Thymus (tissue), 11 donors: ENCODE measurements around the gene CCDC92B. TPM values are rescaled to one million over a fixed set of nuclear protein-coding genes. Genes with fewer than 3 reads are reported as not detected.
"Not testable (repeated sequence)": the region's sequence is repeated elsewhere in the genome, so short reads cannot be mapped to it uniquely, and the experiment has no call there.

ENCODE experiments used
- DNase-seq, 9 donors: peaks; one replicate each; pipeline ENCODE4 v3.0.0-alpha.2; 2013; ENCODE audit warnings: low spot score in 9 of 9, low read depth in 6 of 9, missing footprints in 1 of 9
- H3K27ac ChIP-seq, 2 donors: one replicate each; pipeline ENCODE4 v1.5.1; 2013; ENCODE audit warnings: control low read depth in 1 of 2, low read depth in 1 of 2, low read length in 1 of 2, mild to moderate bottlenecking in 1 of 2, moderate library complexity in 1 of 2
- H3K27me3 ChIP-seq, 2 donors: one replicate each; pipeline ENCODE4 v1.5.1; 2013; ENCODE audit warnings: low read length in 1 of 2; ENCODE audit not compliant: control insufficient read depth in 2 of 2, insufficient read depth in 1 of 2
- H3K36me3 ChIP-seq, 2 donors: one replicate each; pipeline ENCODE4 v1.5.1; 2013; ENCODE audit warnings: low read length in 1 of 2, mild to moderate bottlenecking in 1 of 2, moderate library complexity in 1 of 2; ENCODE audit not compliant: control insufficient read depth in 2 of 2, insufficient read depth in 2 of 2
- H3K4me1 ChIP-seq, 2 donors: one replicate each; pipeline ENCODE4 v1.5.1; 2013; ENCODE audit warnings: low read length in 2 of 2; ENCODE audit not compliant: control insufficient read depth in 2 of 2, insufficient read depth in 2 of 2
- H3K4me3 ChIP-seq, 2 donors: one replicate each; pipeline ENCODE4 v1.5.1; 2013; ENCODE audit warnings: low read length in 2 of 2, control low read depth in 1 of 2, mild to moderate bottlenecking in 1 of 2
- H3K9me3 ChIP-seq, 2 donors: one replicate each; pipeline ENCODE4 v1.5.1; 2013; ENCODE audit warnings: low read length in 1 of 2, mild to moderate bottlenecking in 1 of 2; ENCODE audit not compliant: control insufficient read depth in 2 of 2, insufficient read depth in 1 of 2
- WGBS: extraction: QIAGEN DNeasy Blood & Tissue Kit; methylation state at CpG from one replicate; pipeline ENCODE4 v1.1.7; 2013; 5-methylcytosine and 5-hydroxymethylcytosine counted together
- polyA plus RNA-seq: library from polyadenylated mRNA; stranded (reverse); fragments of 200-250 nt; gene quantifications from one replicate; pipeline ENCODE4 v1.2.3, GENCODE V29; 2013
- total RNA-seq: library from RNA; stranded (reverse); fragments of 120-200 nt; gene quantifications from one replicate; pipeline ENCODE4 v1.2.4, GENCODE V29; 2013
- donor health status: healthy.

The CCDC92B gene
- total and polyA plus RNA-seq, 2 donors = 0.11 TPM; not detected in 1

DNA sequence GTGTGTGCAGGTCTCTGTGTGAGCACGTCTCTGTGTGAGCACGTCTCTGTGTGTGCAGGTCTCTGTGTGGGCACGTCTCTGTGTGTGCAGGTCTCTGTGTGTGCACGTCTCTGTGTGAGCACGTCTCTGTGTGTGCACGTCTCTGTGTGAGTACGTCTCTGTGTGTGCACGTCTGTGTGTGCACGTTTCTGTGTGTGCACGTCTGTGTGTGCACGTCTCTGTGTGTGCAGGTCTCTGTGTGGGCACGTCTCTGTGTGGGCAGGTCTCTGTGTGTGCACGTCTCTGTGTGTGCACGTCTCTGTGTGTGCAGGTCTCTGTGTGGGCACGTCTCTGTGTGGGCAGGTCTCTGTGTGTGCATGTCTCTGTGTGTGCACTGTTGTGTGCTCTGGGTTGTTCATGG is 32.1 kb upstream of the CCDC92B start:
- 95% methylated on average over 15 of the region's 15 CpGs for WGBS
- not testable (repeated sequence) for H3K4me3 ChIP-seq, DNase-seq, H3K27ac ChIP-seq, H3K9me3 ChIP-seq, H3K36me3 ChIP-seq
- Histone ChIP-seq H3K4me1 (peaks cover 8 to 21% of the 10 kb centered on the region in 2 donors), H3K27me3 (peaks cover 0 to 25% of the 10 kb centered on the region in 2 donors)

DNA sequence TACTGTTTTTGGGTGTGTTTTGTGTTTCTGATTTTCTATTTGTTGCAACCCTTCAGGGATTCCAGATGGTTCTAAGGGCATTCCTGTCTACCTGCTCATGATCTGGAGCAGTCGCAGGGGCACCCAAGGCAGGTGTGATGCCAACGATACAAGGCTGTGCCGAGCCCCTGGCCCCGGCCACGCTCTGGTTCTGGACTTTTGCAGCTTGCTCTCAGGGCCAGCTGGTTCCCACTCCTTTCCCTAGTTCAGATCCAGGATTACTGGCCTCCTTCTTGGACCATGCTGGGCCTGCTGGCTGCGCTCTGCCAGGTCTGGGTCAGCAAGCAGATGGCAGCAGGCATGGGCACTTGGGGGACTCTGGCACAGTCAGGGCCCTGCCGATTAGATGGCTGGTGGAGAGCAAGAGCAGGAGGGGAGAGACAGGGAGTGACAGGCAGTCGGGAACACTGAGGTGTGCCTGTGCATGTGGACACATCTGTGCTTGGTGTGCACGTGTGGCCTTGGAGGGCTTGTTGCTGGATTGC is 31.5 kb upstream of the CCDC92B start:
- Histone ChIP-seq H3K4me3 (no peak overlapping the region), H3K27ac (no peak overlapping the region), H3K27me3 (peaks cover 2 to 29% of the 10 kb centered on the region in 2 donors), H3K9me3 (no peaks in the 10 kb centered on the region), H3K36me3 (no peaks in the 10 kb centered on the region), H3K4me1 (peaks cover 8 to 18% of the 10 kb centered on the region in 2 donors)
- no peak for DNase-seq
- WGBS = 95% methylated on average over 9 of the region's 9 CpGs

DNA sequence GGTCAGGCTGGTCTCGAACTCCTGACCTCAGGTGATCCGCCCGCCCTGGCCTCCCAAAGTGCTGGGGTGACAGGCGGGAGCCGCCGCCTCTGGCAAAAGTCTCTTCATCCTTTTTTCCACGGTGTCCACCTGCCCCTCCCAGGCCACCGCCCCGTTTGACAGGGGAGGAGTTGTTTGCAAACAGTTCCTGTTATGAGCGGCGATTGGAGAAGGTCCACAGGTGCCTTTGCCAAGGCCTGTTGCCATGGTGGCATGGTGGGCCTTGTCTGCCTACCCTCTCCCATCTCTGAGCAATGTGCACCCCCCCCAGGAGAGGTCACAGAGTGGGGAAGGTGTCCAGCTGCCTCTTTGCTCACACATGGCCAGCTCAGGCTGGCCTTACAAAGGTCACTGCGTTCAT is 30.8 kb upstream of the CCDC92B start:
- Histone ChIP-seq H3K4me3 (no peak overlapping the region), H3K4me1 (peaks cover 8 to 13% of the 10 kb centered on the region in 2 donors), H3K36me3 (no peaks in the 10 kb centered on the region), H3K9me3 (no peaks in the 10 kb centered on the region), H3K27me3 (peaks cover 6 to 36% of the 10 kb centered on the region in 2 donors), H3K27ac (no peak overlapping the region)
- WGBS = 94% methylated on average over 12 of the region's 12 CpGs
- DNase-seq = no peak

DNA sequence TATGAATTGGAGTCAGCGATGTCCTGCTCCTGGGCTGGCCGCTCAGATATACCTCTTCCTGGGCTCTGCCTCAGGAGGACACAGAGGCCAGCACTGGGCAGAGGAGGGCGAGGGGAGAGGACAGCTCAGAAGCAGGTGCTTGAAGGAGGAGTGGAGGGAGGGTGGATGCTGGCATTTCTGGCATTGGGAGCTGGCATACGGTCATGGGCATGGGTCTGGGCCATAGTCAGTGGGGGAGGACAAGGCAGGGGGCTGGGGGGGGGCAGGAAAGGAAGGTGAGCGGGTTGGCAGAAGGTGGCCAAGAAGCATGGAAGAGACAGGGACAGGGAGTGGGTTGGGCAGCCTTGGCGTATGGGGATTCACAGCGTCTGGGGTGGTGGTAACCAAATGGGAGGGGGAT is 30.1 kb upstream of the CCDC92B start:
- DNase-seq = no peak
- Histone ChIP-seq H3K4me3 (no peak overlapping the region), H3K9me3 (no peaks in the 10 kb centered on the region), H3K36me3 (no peaks in the 10 kb centered on the region), H3K4me1 (peaks cover 8 to 13% of the 10 kb centered on the region in 2 donors), H3K27me3 (peaks cover 7 to 40% of the 10 kb centered on the region in 2 donors), H3K27ac (no peak overlapping the region)
- 71% methylated on average over 7 of the region's 7 CpGs for WGBS

DNA sequence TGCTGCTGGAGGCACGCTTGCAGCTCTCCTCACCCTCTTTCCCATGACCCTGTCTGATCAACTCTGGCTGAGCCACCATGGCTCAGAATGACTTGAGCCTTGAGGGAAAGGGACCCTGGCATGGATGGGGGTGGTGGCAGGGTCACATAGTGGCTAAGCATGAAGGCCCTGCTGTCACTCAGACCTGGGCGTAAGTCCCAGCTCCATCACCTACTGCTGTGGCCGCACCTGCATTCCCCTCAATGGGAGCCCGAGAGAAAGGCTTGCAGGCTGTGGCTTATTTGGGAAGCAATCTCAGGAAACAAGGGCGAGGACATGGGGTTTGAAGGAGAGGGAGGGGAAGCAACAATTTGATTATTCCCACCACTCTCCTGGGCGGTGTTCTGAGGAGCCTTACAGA is 29.0 kb upstream of the CCDC92B start:
- 73% methylated on average over 6 of the region's 6 CpGs for WGBS
- DNase-seq = no peak
- peaks cover 8 to 13% of the 10 kb centered on the region in 2 donors for H3K4me1 ChIP-seq
- H3K9me3 ChIP-seq = no peaks in the 10 kb centered on the region
- no peaks in the 10 kb centered on the region for H3K36me3 ChIP-seq
- no peak overlapping the region for H3K4me3 ChIP-seq
- no peak overlapping the region for H3K27ac ChIP-seq
- peaks cover 10 to 43% of the 10 kb centered on the region in 2 donors for H3K27me3 ChIP-seq

DNA sequence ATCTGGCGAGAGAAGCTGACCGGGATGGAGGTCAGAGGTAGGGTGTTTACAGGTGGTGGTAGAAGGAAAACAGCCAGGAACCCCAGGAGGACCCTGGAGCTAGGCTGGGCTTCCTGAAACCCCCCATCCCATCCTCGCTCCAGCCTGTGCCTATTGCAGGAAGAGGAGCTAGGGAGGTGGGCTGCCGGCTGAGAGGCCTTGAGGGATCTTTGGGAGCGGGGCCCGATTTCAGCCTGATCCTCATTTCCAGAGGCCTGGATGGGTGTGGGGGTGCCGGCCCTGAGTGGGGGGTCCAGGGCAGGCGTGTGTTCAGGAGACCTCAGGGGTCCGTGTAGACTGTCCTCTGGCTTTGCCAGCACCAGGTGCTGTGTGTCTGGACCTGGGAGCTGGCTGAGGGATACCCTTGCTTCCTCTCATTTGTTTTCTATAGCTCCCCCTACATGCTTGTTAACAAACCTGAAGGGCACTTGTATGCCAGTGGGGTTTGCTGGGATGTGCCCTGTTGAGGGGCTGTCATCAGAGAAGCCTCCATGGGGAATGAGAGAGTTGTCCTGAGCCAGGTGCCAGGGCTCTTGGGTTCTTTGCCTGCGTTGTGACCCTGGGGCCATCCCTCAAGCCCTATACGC is 27.9 kb upstream of the CCDC92B start:
- no peaks in the 10 kb centered on the region for H3K9me3 ChIP-seq
- H3K36me3 ChIP-seq = no peaks in the 10 kb centered on the region
- 37% methylated on average over 11 of the region's 11 CpGs for WGBS
- H3K4me1 ChIP-seq = peaks cover 8 to 13% of the 10 kb centered on the region in 2 donors
- H3K4me3 ChIP-seq = peak overlapping the region; percentile 38 to 56
- no peak overlapping the region for H3K27ac ChIP-seq
- H3K27me3 ChIP-seq = peaks cover 10 to 45% of the 10 kb centered on the region in 2 donors
- DNase-seq = no peak

DNA sequence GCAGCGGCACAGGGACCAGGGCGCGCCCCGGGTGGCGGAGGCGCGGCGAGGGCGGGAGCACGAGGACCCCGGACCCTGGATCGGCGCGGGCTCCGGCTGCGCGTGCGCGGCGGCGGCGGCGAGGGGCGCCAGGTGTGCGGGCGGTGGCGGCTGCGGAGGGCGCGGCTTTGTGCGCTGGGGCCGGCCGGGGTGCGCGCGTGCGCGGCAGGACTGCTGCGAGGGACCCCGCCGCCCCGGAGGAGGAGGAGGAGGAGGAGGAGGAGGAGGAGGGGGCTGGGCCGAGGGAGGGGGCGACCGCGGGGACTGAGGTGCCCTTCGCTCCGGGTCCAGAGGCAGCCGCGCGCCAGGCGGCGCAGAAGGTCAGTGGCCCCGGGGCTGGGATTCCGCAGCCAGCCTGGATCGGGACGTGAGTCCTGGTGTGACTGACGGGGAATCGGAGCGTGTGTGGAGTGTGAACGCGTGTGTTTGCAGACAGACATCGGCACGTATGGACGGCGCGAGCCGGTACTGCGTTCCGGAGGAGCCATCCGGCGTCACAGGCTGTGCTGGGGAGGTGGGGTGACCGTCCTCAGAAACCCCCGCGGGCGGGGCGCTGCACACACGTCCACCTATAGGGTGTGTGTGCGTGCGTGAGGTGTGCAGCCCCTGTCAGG is 27.3 kb upstream of the CCDC92B start:
- H3K36me3 ChIP-seq = no peaks in the 10 kb centered on the region
- DNase-seq = peak in 4 of 9 donors; percentile 48 to 67 (median 54)
- H3K27me3 ChIP-seq = peaks cover 10 to 45% of the 10 kb centered on the region in 2 donors
- no peak overlapping the region for H3K27ac ChIP-seq
- no peaks in the 10 kb centered on the region for H3K9me3 ChIP-seq
- WGBS = 1% methylated on average over 71 of the region's 80 CpGs
- peaks cover 8 to 13% of the 10 kb centered on the region in 2 donors for H3K4me1 ChIP-seq
- H3K4me3 ChIP-seq = peak overlapping the region; percentile 38 to 56

DNA sequence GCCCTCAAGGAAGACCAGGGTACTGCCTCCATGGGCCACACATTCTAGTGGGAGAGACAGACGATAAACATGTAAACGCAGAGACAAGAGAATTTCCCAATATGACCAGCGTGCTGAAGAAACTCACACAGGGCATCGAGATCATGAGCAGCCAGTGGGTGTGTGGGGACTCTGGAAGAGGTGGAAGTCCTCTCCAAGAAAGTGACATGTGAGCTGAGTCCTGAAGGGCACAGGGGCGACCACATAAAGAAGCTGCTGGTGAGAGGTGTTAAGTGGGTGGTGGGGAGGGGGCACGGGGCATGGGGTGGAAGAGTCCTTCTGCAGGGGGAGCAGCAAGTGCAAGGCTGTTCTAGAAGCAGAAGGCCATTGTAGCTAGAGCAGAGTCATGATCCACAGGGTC is 25.8 kb upstream of the CCDC92B start:
- peaks cover 10 to 53% of the 10 kb centered on the region in 2 donors for H3K27me3 ChIP-seq
- H3K4me1 ChIP-seq = peaks cover 8 to 13% of the 10 kb centered on the region in 2 donors
- H3K4me3 ChIP-seq = no peak overlapping the region
- WGBS = 86% methylated on average over 6 of the region's 6 CpGs
- DNase-seq = no peak
- no peaks in the 10 kb centered on the region for H3K36me3 ChIP-seq
- no peak overlapping the region for H3K27ac ChIP-seq
- H3K9me3 ChIP-seq = no peaks in the 10 kb centered on the region

DNA sequence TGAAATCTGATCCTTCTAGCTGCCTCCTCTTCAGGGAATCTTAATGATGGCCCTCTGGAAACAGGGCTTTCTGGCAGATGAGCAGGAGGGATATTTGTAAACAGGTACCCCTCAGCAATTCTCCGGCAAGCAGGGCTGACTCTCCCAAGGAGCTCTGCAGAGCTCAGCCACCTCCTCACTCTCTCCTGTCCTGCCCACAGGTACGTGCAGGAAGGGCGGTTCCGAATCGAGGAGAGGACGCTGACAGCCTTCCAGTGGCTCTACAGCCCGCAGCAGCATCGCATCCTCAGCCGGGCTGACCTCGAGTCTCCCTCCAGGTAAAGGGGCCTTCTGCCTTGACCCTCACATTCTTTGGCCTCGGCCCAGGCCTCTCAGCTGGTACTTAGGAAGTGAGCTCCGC is 20.7 kb upstream of the CCDC92B start:
- Histone ChIP-seq H3K36me3 (no peaks in the 10 kb centered on the region), H3K27ac (no peak overlapping the region), H3K9me3 (no peaks in the 10 kb centered on the region), H3K4me3 (no peak overlapping the region), H3K27me3 (peaks cover 3 to 27% of the 10 kb centered on the region in 2 donors), H3K4me1 (no peaks in the 10 kb centered on the region)
- no peak for DNase-seq
- WGBS = 85% methylated on average over 12 of the region's 12 CpGs
